IMR-90 (cell line): ENCODE results near the gene LDHAL6A. TPM values are rescaled to one million over a fixed set of nuclear protein-coding genes. Genes with fewer than 3 reads are reported as not detected.

Experiments
- ATAC-seq: fragments of 200-7000 bp; cut with Tn5 transposase; 2 replicates; pipeline ENCODE4 v1.9.1; 2020; ENCODE audit warnings: low read depth, mild to moderate bottlenecking, moderate library complexity
- BruUV-seq: library from RNA; stranded (reverse); fragments of 400-500 nt; replicated peaks from 2 replicates; lab custom pipeline; 2021; lab: Mats Ljungman, UMichigan
- CTCF ChIA-PET: fragments of 300-600 bp; formaldehyde crosslinking; extraction: SDS; loops from one replicate; lab custom pipeline; 2021; ENCODE audit warnings: antibody characterized with exemption; lab: Yijun Ruan, JAX
- POLR2A ChIA-PET: fragments of 300-600 bp; sonication (Branson Sonifier 250); formaldehyde crosslinking; loops from one replicate; lab custom pipeline; 2022; ENCODE audit warnings: antibody characterized with exemption; ENCODE audit not compliant: unreplicated experiment; lab: Charles Lee
- DNase-seq: peaks from one replicate; pipeline ENCODE4 v3.0.0; 2013
- H2AFZ ChIP-seq: replicated peaks from 2 replicates; pipeline ENCODE3; 2013; ENCODE audit warnings: low read length, mild to moderate bottlenecking; ENCODE audit not compliant: poor library complexity
- H2AK5ac ChIP-seq: 2 replicates; pipeline ENCODE4 v1.6.1; 2013; ENCODE audit warnings: low read depth, low read length, inconsistent platforms
- H2AK9ac ChIP-seq: replicated peaks from 2 replicates; pipeline ENCODE3; 2013; ENCODE audit warnings: mild to moderate bottlenecking, low read depth, low read length, moderate library complexity; ENCODE audit not compliant: poor library complexity
- H2BK120ac ChIP-seq: 2 replicates; pipeline ENCODE4 v1.6.1; 2013; ENCODE audit warnings: low read depth, low read length, inconsistent platforms
- H2BK15ac ChIP-seq: 3 replicates; pipeline ENCODE4 v1.6.1; 2013; ENCODE audit warnings: low read depth, low read length, inconsistent platforms
- H2BK20ac ChIP-seq: 2 replicates; pipeline ENCODE4 v1.6.1; 2013; ENCODE audit warnings: low read depth, mild to moderate bottlenecking, inconsistent platforms, low read length, moderate library complexity
- H2BK5ac ChIP-seq: 2 replicates; pipeline ENCODE4 v1.6.1; 2013; ENCODE audit warnings: mild to moderate bottlenecking, low read depth, low read length, inconsistent platforms; ENCODE audit not compliant: poor library complexity, severe bottlenecking
- H3K14ac ChIP-seq: replicated peaks from 2 replicates; pipeline ENCODE4 v1.6.1; 2013; ENCODE audit warnings: low read depth, low read length, inconsistent platforms
- H3K18ac ChIP-seq: 2 replicates; pipeline ENCODE4 v1.6.1; 2013; ENCODE audit warnings: low read depth, low read length, control low read depth
- H3K23ac ChIP-seq: 2 replicates; pipeline ENCODE4 v1.6.1; 2013; ENCODE audit warnings: low read depth, low read length, inconsistent platforms
- H3K27ac ChIP-seq: 2 replicates; pipeline ENCODE4 v1.5.1; 2013; ENCODE audit warnings: mild to moderate bottlenecking, control low read depth, low read length; ENCODE audit not compliant: insufficient read depth
- H3K27me3 ChIP-seq: 2 replicates; pipeline ENCODE4 v1.6.1; 2013; ENCODE audit warnings: low read length; ENCODE audit not compliant: control insufficient read depth, insufficient read depth
- H3K36me3 ChIP-seq: 2 replicates; pipeline ENCODE4 v1.6.1; 2013; ENCODE audit warnings: low read length, mixed read lengths; ENCODE audit not compliant: control insufficient read depth, insufficient read depth
- H3K4ac ChIP-seq: 2 replicates; pipeline ENCODE4 v1.6.1; 2013; ENCODE audit warnings: low read depth, low read length, inconsistent platforms
- H3K4me1 ChIP-seq: 2 replicates; pipeline ENCODE4 v1.6.1; 2013; ENCODE audit warnings: low read length, mixed read lengths; ENCODE audit not compliant: control insufficient read depth, insufficient read depth
- H3K4me2 ChIP-seq: 2 replicates; pipeline ENCODE4 v1.6.1; 2013; ENCODE audit warnings: low read depth, mild to moderate bottlenecking, control low read depth, low read length, moderate library complexity
- H3K4me3 ChIP-seq: 2 replicates; pipeline ENCODE4 v1.5.1; 2013; ENCODE audit warnings: low read depth, mild to moderate bottlenecking, control low read depth, low read length, moderate library complexity; ENCODE audit not compliant: insufficient read depth
- H3K56ac ChIP-seq: 2 replicates; pipeline ENCODE4 v1.6.1; 2013; ENCODE audit warnings: low read length, inconsistent platforms; ENCODE audit not compliant: insufficient read depth; ENCODE audit errors: extremely low read depth
- H3K79me1 ChIP-seq, 2 experiments: 2 replicates each; pipeline ENCODE4 v1.6.1; 2013; ENCODE audit warnings: low read length in 2 of 2, inconsistent platforms in 1 of 2, low read depth in 1 of 2
- H3K9ac ChIP-seq: 2 replicates; pipeline ENCODE4 v1.6.1; 2013; ENCODE audit warnings: low read depth, low read length, control low read depth
- H3K9me1 ChIP-seq: 2 replicates; pipeline ENCODE4 v1.6.1; 2013; ENCODE audit warnings: low read length, inconsistent platforms; ENCODE audit not compliant: insufficient read depth
- H3K9me3 ChIP-seq: 2 replicates; pipeline ENCODE4 v1.6.1; 2013; ENCODE audit warnings: low read length; ENCODE audit not compliant: control insufficient read depth, insufficient read depth
- H4K20me1 ChIP-seq: 2 replicates; pipeline ENCODE4 v1.6.1; 2013; ENCODE audit warnings: low read length, inconsistent platforms; ENCODE audit not compliant: insufficient read depth
- H4K5ac ChIP-seq: 2 replicates; pipeline ENCODE4 v1.6.1; 2013; ENCODE audit warnings: mild to moderate bottlenecking, low read depth, low read length, control low read depth
- H4K8ac ChIP-seq, 2 experiments: 2 replicates each; pipeline ENCODE4 v1.6.1; 2013; ENCODE audit warnings: low read depth in 2 of 2, low read length in 2 of 2, control low read depth in 1 of 2, inconsistent platforms in 1 of 2
- H4K91ac ChIP-seq: 2 replicates; pipeline ENCODE4 v1.6.1; 2013; ENCODE audit warnings: low read depth, low read length, inconsistent platforms; ENCODE audit not compliant: insufficient read depth
- BHLHE40 ChIP-seq: fragments of 150-350 bp; IDR thresholded peaks from 2 replicates; pipeline ENCODE4 v1.6.1; 2016; ENCODE audit warnings: mild to moderate bottlenecking, low read depth, low read length
- CEBPB ChIP-seq: IDR thresholded peaks from 2 replicates; pipeline ENCODE4 v1.6.1; 2012; ENCODE audit warnings: low read depth, low read length, improper control_type of control experiment
- CHD1 ChIP-seq: IDR thresholded peaks from 2 replicates; pipeline ENCODE4 v1.6.1; 2012; ENCODE audit warnings: low read depth, low read length, improper control_type of control experiment
- FOS ChIP-seq: fragments of 150-350 bp; IDR thresholded peaks from 2 replicates; pipeline ENCODE4 v1.6.1; 2016; ENCODE audit warnings: low read depth, low read length
- MAFK ChIP-seq: IDR thresholded peaks from 2 replicates; pipeline ENCODE4 v1.6.1; 2012; ENCODE audit warnings: low read depth, low read length, improper control_type of control experiment
- MAZ ChIP-seq: IDR thresholded peaks from 2 replicates; pipeline ENCODE4 v1.6.1; 2012; ENCODE audit warnings: low read depth, mild to moderate bottlenecking, low read length, improper control_type of control experiment, moderate library complexity, borderline replicate concordance
- MXI1 ChIP-seq: IDR thresholded peaks from 2 replicates; pipeline ENCODE4 v1.6.1; 2012; ENCODE audit warnings: low read depth, mild to moderate bottlenecking, low read length, moderate library complexity, borderline replicate concordance
- NFE2L2 ChIP-seq: fragments of 150-350 bp; IDR thresholded peaks from 2 replicates; pipeline ENCODE4 v1.6.1; 2016; ENCODE audit warnings: low read depth, mild to moderate bottlenecking, low read length
- POLR2A ChIP-seq: IDR thresholded peaks from 2 replicates; pipeline ENCODE4 v1.6.1; 2012; ENCODE audit warnings: mild to moderate bottlenecking, low read depth, low read length
- RAD21 ChIP-seq: IDR thresholded peaks from 2 replicates; pipeline ENCODE4 v1.6.1; 2012; ENCODE audit warnings: low read length, improper control_type of control experiment
- RCOR1 ChIP-seq: IDR thresholded peaks from 2 replicates; pipeline ENCODE4 v1.6.1; 2012; ENCODE audit warnings: mild to moderate bottlenecking, low read length, improper control_type of control experiment; ENCODE audit not compliant: insufficient replicate concordance
- RFX5 ChIP-seq: IDR thresholded peaks from 2 replicates; pipeline ENCODE4 v1.8.0; 2012; ENCODE audit warnings: low read depth, mild to moderate bottlenecking, low read length, moderate library complexity
- SMC3 ChIP-seq: fragments of 150-350 bp; IDR thresholded peaks from 2 replicates; pipeline ENCODE4 v1.6.1; 2016; ENCODE audit warnings: low read depth, mild to moderate bottlenecking, antibody characterized with exemption, low read length, moderate library complexity
- USF2 ChIP-seq: fragments of 150-350 bp; IDR thresholded peaks from 2 replicates; pipeline ENCODE4 v1.6.1; 2017; ENCODE audit warnings: mild to moderate bottlenecking, antibody characterized with exemption, low read length, low read depth
- WGBS, 2 experiments: methylation state at CpG; one replicate each; pipeline versions ENCODE4 v1.1.5 to v1.1.7; 2013; ENCODE audit warnings: missing lambda C conversion rate in 2 of 2; ENCODE audit not compliant: insufficient read length in 1 of 2; ENCODE audit errors: extremely low coverage in 2 of 2; 5-methylcytosine and 5-hydroxymethylcytosine counted together
- dilution Hi-C: fragments of 300-500 bp; cut with HindIII; formaldehyde crosslinking; loops from one replicate; pipeline ENCODE4 v1.14.3; 2018; ENCODE audit warnings: low sequenced_read_pairs; ENCODE audit not compliant: unreplicated experiment
- in situ Hi-C: fragments of 300-500 bp; cut with MboI; formaldehyde crosslinking; loops from 3 replicates; pipeline ENCODE4 v1.14.3; 2019; ENCODE audit warnings: low sequenced_read_pairs, inconsistent platforms, mixed read lengths
- intact Hi-C: fragments of 100-400 bp; cut with micrococcal nuclease; formaldehyde crosslinking; loops from 2 replicates; pipeline ENCODE4 v1.10.0; 2022
- polyA plus RNA-seq, 3 experiments: library from polyadenylated mRNA; depleted of rRNA; stranded (reverse); fragments of >200 nt; gene quantifications; 2 replicates each; pipeline ENCODE4 v1.2.3, GENCODE V29; 2012; ENCODE audit warnings: low replicate concordance in 1 of 3
- total RNA-seq: library from RNA; depleted of rRNA; stranded (reverse); fragments of >200 nt; gene quantifications from 2 replicates; pipeline ENCODE4 v1.2.3, GENCODE V29; 2012
- TF ChIP-seq, protein P1 (sequence below): conservative IDR thresholded peaks from 2 replicates; pipeline ENCODE4 v1.5.1; 2012; ENCODE audit warnings: mild to moderate bottlenecking, low read depth, low read length, improper control_type of control experiment
- TF ChIP-seq, protein P2 (sequence below): fragments of 150-350 bp; IDR thresholded peaks from 2 replicates; pipeline ENCODE4 v1.6.1; 2016; ENCODE audit warnings: low read depth, mild to moderate bottlenecking, low read length, moderate library complexity, borderline replicate concordance

The LDHAL6A gene
- total and polyA plus RNA-seq, 2 of the 4 experiments (the other 2 are of a cell fraction): not detected

DNA sequence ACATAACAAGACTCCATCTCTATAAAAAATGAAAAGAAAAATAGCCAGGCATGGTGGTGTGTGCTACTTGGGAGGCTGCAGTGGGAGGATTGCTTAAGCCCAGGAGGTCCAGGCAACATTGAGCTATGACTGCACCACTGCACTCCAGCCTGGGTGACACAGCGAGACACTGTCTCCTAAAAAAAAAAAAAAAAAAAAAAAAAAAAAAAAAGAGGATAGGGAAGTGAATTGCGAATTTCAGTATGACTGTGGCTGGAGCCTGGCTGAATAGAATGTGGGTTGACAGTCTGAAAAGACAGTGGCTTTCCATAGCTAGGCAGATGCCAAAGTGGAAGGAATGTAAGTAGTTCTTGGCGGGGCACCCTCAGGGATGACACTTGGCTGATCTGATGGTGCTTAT lies 6.4 kb upstream of the LDHAL6A start:
- H3K23ac ChIP-seq: no peak overlapping the region
- intact Hi-C loops: no loop called here
- H2BK5ac ChIP-seq: no peak overlapping the region
- no peak overlapping the region for H3K4me2 ChIP-seq
- ATAC-seq: no peak
- no peak overlapping the region for H2BK120ac ChIP-seq
- no TSS peak for BruUV-seq
- H3K56ac ChIP-seq: no peak overlapping the region
- ChIA-PET CTCF (interaction anchor here (0.6 kb wide), 1 partner anchor 115 kb away, joined by 3 read pairs; no protein-coding TSS in a partner anchor), POLR2A (no interaction called here)
- TF ChIP-seq, protein P1, sequence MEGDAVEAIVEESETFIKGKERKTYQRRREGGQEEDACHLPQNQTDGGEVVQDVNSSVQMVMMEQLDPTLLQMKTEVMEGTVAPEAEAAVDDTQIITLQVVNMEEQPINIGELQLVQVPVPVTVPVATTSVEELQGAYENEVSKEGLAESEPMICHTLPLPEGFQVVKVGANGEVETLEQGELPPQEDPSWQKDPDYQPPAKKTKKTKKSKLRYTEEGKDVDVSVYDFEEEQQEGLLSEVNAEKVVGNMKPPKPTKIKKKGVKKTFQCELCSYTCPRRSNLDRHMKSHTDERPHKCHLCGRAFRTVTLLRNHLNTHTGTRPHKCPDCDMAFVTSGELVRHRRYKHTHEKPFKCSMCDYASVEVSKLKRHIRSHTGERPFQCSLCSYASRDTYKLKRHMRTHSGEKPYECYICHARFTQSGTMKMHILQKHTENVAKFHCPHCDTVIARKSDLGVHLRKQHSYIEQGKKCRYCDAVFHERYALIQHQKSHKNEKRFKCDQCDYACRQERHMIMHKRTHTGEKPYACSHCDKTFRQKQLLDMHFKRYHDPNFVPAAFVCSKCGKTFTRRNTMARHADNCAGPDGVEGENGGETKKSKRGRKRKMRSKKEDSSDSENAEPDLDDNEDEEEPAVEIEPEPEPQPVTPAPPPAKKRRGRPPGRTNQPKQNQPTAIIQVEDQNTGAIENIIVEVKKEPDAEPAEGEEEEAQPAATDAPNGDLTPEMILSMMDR: no peak
- TF ChIP-seq MXI1: no peak
- TF ChIP-seq, protein P2, sequence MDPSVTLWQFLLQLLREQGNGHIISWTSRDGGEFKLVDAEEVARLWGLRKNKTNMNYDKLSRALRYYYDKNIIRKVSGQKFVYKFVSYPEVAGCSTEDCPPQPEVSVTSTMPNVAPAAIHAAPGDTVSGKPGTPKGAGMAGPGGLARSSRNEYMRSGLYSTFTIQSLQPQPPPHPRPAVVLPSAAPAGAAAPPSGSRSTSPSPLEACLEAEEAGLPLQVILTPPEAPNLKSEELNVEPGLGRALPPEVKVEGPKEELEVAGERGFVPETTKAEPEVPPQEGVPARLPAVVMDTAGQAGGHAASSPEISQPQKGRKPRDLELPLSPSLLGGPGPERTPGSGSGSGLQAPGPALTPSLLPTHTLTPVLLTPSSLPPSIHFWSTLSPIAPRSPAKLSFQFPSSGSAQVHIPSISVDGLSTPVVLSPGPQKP: no peak
- TF ChIP-seq MAZ: no peak
- TF ChIP-seq MAFK: no peak
- no peak for TF ChIP-seq FOS
- no peak for TF ChIP-seq POLR2A
- TF ChIP-seq BHLHE40: no peak
- TF ChIP-seq USF2: no peak
- no peak for TF ChIP-seq RCOR1
- TF ChIP-seq NFE2L2: no peak
- no peak for TF ChIP-seq SMC3
- no peak for TF ChIP-seq CEBPB
- TF ChIP-seq CHD1: no peak
- no peak for TF ChIP-seq RFX5
- no peak for TF ChIP-seq RAD21
- H2BK20ac ChIP-seq: no peak overlapping the region
- no CpG with 5 or more reads among the region's 3 CpGs for WGBS, 2 experiments
- H4K5ac ChIP-seq: no peak overlapping the region
- peaks cover 10% of the 10 kb centered on the region for H3K27me3 ChIP-seq
- no peaks in the 10 kb centered on the region for H3K4me1 ChIP-seq
- H2AFZ ChIP-seq: no peak overlapping the region
- H4K20me1 ChIP-seq: no peaks in the 10 kb centered on the region
- H2AK5ac ChIP-seq: no peak overlapping the region
- no peak overlapping the region for H3K27ac ChIP-seq
- no peak overlapping the region for H4K8ac ChIP-seq
- no peaks in the 10 kb centered on the region for H3K36me3 ChIP-seq
- in situ Hi-C loops: no loop called here
- no peak overlapping the region for H3K9ac ChIP-seq
- H3K4me3 ChIP-seq: no peak overlapping the region
- H2BK15ac ChIP-seq: no peak overlapping the region
- no peak overlapping the region for H4K91ac ChIP-seq
- no peaks in the 10 kb centered on the region for H3K79me1 ChIP-seq
- H3K9me3 ChIP-seq: no peaks in the 10 kb centered on the region
- no peak overlapping the region for H2AK9ac ChIP-seq
- H3K14ac ChIP-seq: no peak overlapping the region
- H3K18ac ChIP-seq: no peak overlapping the region
- DNase-seq: no peak
- H3K4ac ChIP-seq: no peak overlapping the region
- no peaks in the 10 kb centered on the region for H3K9me1 ChIP-seq
- dilution Hi-C loops: no loop called here
